ENCODE measurements around the gene PLXND1.

DNA sequence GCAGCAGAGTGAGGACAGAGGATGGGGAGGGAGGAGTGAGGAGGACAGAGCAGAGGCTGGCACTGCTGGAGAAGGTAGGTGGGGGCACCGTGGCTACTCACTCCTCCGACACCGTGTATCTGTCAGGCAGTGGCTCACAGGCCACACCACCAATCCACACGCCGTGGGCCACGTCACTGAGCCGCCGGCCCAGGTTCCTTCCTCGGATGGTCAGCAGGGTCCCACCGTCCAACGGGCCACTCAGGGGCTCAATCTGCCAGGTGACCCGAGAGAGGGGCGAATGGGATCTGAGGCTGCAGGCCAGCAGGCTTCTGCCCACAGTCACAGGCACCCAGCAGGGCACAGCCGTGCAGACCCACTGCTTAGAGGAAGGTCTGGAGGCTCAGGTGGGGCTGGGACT lies 33.0 kb downstream of the PLXND1 start:
- TF ChIP-seq, protein P1, sequence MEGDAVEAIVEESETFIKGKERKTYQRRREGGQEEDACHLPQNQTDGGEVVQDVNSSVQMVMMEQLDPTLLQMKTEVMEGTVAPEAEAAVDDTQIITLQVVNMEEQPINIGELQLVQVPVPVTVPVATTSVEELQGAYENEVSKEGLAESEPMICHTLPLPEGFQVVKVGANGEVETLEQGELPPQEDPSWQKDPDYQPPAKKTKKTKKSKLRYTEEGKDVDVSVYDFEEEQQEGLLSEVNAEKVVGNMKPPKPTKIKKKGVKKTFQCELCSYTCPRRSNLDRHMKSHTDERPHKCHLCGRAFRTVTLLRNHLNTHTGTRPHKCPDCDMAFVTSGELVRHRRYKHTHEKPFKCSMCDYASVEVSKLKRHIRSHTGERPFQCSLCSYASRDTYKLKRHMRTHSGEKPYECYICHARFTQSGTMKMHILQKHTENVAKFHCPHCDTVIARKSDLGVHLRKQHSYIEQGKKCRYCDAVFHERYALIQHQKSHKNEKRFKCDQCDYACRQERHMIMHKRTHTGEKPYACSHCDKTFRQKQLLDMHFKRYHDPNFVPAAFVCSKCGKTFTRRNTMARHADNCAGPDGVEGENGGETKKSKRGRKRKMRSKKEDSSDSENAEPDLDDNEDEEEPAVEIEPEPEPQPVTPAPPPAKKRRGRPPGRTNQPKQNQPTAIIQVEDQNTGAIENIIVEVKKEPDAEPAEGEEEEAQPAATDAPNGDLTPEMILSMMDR (IDR thresholded peaks at IDR 0.05) = no peak
- no peak for TF ChIP-seq POLR2A (IDR thresholded peaks at IDR 0.05)
